Neural progenitor cell (in vitro differentiated cells): ENCODE results near the gene LBX2. TPM values are rescaled to one million over a fixed set of nuclear protein-coding genes. Genes with fewer than 3 reads are reported as not detected.
A peak's percentile ranks its signal among the peaks of the same experiment; 100 is the strongest.

Source experiments
- DNase-seq: peaks from one replicate; pipeline ENCODE4 v3.0.0-alpha.2; 2016; ENCODE audit warnings: low spot score
- H2AFZ ChIP-seq: fragments of 200-600 bp; sonication (generic); replicated peaks from 2 replicates; pipeline ENCODE4 v1.6.1; 2016; ENCODE audit warnings: antibody characterized with exemption
- H3F3A ChIP-seq: fragments of 200-600 bp; sonication (generic); 2 replicates; pipeline ENCODE4 v1.6.1; 2016; ENCODE audit warnings: antibody characterized with exemption, low read depth
- H3K27ac ChIP-seq: fragments of 200-600 bp; sonication (generic); 2 replicates; pipeline ENCODE4 v1.5.1; 2016; ENCODE audit warnings: mild to moderate bottlenecking
- H3K27me3 ChIP-seq: fragments of 200-600 bp; sonication (generic); 2 replicates; pipeline ENCODE4 v1.6.1; 2016; ENCODE audit warnings: mild to moderate bottlenecking, moderate library complexity
- H3K36me3 ChIP-seq: fragments of 200-600 bp; sonication (generic); 2 replicates; pipeline ENCODE4 v1.5.1; 2016
- H3K4me1 ChIP-seq: fragments of 200-600 bp; sonication (generic); 2 replicates; pipeline ENCODE4 v1.6.1; 2016; ENCODE audit warnings: mixed run types
- H3K4me2 ChIP-seq: fragments of 200-600 bp; sonication (generic); 2 replicates; pipeline ENCODE4 v1.6.1; 2016
- H3K4me3 ChIP-seq: fragments of 200-600 bp; sonication (generic); 2 replicates; pipeline ENCODE4 v1.5.1; 2016
- H3K79me2 ChIP-seq: fragments of 200-600 bp; sonication (generic); 2 replicates; pipeline ENCODE4 v1.6.1; 2016; ENCODE audit warnings: low read depth
- H3K9ac ChIP-seq: fragments of 200-600 bp; sonication (generic); 2 replicates; pipeline ENCODE4 v1.6.1; 2016
- H3K9me3 ChIP-seq: fragments of 200-600 bp; sonication (generic); 2 replicates; pipeline ENCODE4 v1.5.1; 2016; ENCODE audit warnings: low read depth
- H4K20me1 ChIP-seq: fragments of 200-600 bp; sonication (generic); 2 replicates; pipeline ENCODE4 v1.6.1; 2016; ENCODE audit warnings: low read depth
- H3K27ac Mint-ChIP-seq: 3 replicates; pipeline ENCODE4 v1.8.0; 2021; ENCODE audit warnings: mixed read lengths
- H3K27me3 Mint-ChIP-seq: 2 replicates; pipeline ENCODE4 v1.8.0; 2022; ENCODE audit warnings: low read depth, mild to moderate bottlenecking, inconsistent platforms, moderate library complexity, mixed read lengths; ENCODE audit not compliant: insufficient read depth
- H3K36me3 Mint-ChIP-seq: 3 replicates; pipeline ENCODE4 v1.8.0; 2021; ENCODE audit warnings: mixed read lengths
- H3K4me1 Mint-ChIP-seq: 3 replicates; pipeline ENCODE4 v1.8.0; 2021; ENCODE audit warnings: mixed read lengths
- H3K4me3 Mint-ChIP-seq: 3 replicates; pipeline ENCODE4 v1.8.0; 2021; ENCODE audit warnings: mild to moderate bottlenecking, moderate library complexity, mixed read lengths
- H3K9me3 Mint-ChIP-seq: 3 replicates; pipeline ENCODE4 v1.8.0; 2020; ENCODE audit warnings: mixed read lengths
- EZH2 ChIP-seq: fragments of 200-600 bp; sonication (generic); IDR thresholded peaks from 2 replicates; pipeline ENCODE4 v1.6.1; 2017; ENCODE audit warnings: antibody characterized with exemption, mild to moderate bottlenecking, moderate library complexity
- EZH2phosphoT487 ChIP-seq: fragments of 200-600 bp; sonication (generic); IDR thresholded peaks from 2 replicates; pipeline ENCODE4 v1.6.1; 2017; ENCODE audit warnings: antibody characterized with exemption
- total RNA-seq: library from RNA; depleted of rRNA; stranded (reverse); fragments of >200 nt; gene quantifications from 2 replicates; pipeline ENCODE4 v1.2.3, GENCODE V29; 2015; ENCODE audit warnings: low replicate concordance
- TF ChIP-seq, protein P1 (sequence below): fragments of 200-600 bp; sonication (generic); IDR thresholded peaks from 2 replicates; pipeline ENCODE4 v1.5.1; 2017; ENCODE audit warnings: antibody characterized with exemption, mild to moderate bottlenecking

Gene LBX2
- total RNA-seq, 1 donor from 2014 or later = not detected

DNA sequence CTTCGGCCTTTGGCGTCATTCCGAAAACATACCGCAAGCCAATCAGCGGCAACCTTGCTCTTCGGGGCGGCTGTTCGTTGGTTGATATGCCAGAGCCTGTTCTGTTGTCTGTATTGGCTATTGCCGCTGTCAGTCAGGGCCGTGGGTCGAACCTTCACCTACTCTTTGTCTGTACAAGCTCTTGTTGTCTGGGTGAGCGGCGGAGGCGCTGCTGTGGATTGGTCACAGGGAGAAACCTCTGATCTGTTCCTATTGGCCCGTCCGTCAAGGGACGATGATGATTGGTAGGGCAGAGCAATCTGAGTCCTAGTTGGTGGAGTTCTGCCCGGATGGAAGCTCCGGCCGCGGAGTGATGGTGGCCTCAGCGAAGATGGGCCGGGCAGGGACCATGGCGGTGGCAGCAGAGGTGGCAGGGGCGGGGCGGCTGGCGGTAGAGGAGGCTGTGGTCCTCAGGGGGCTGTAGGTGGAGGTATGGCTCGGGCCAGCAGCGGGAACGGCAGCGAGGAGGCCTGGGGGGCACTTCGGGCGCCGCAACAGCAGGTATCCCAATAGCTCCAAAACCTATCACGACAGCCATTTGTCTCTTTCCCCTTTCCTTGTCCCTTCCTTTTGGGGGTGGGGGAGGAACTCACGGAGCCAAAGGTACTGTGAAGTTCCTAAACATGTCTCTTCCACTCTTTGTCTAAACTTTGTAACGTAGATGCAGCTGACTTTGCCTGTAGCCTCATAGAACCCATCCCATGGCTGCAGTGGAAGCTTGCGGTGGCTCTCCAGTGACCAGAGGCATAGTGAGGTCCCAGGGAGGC, 41.1 kb downstream of the LBX2 start, which contains the start of gene WBP1:
Gene WBP1, plus strand, starts transcription at position 307 of the 806 bp plus-strand sequence. Its CDS starts 165 bp downstream, at position 472.
- Mint-ChIP-seq H3K9me3 (no peaks in the 10 kb centered on the region), H3K27me3 (peaks cover 20% of the 10 kb centered on the region)
- peak within 1 kb of the TSS; percentile 82 for H2AFZ ChIP-seq

DNA sequence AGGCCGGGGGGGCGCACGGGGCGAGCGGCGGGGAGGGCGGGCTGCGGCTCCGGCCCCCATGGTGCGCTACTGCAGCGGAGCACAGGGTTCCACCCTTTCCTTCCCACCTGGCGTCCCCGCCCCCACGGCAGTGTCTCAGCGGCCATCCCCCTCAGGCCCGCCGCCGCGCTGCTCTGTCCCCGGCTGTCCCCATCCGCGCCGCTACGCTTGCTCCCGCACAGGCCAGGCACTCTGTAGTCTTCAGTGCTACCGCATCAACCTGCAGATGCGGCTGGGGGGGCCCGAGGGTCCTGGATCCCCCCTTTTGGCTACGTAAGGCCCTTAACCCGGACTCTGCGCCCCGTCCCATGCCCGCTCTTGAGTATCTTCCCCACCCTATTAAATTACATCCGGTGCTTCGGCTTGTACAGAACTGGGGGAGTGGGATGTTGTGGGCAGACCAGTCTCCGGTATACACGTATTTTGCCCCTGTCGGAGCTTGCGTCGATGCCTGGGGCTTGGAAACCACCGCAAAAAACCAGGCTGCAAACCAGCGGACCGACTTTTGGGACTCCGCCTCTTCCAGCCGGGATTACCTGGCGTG, 41.8 kb downstream of the LBX2 start:
- Histone ChIP-seq H2AFZ (peak overlapping the region; percentile 82), H3K79me2 (peaks cover 27% of the 10 kb centered on the region), H3K4me2 (peak overlapping the region; percentile 86), H3K9me3 (no peaks in the 10 kb centered on the region), H3K36me3 (no peaks in the 10 kb centered on the region), H3K27ac (peak overlapping the region; percentile 95), H3K9ac (peak overlapping the region; percentile 59), H4K20me1 (no peaks in the 10 kb centered on the region), H3K4me1 (peaks cover 19% of the 10 kb centered on the region), H3K27me3 (no peaks in the 10 kb centered on the region), H3F3A (peaks cover 39% of the 10 kb centered on the region), H3K4me3 (peak overlapping the region; percentile 70)
- Mint-ChIP-seq H3K4me1 (peaks cover 42% of the 10 kb centered on the region), H3K27me3 (peaks cover 22% of the 10 kb centered on the region), H3K4me3 (peak overlapping the region; percentile 97), H3K36me3 (peaks cover 4% of the 10 kb centered on the region), H3K9me3 (no peaks in the 10 kb centered on the region), H3K27ac (peak overlapping the region; percentile 47)
- TF ChIP-seq EZH2phosphoT487 (no peak), EZH2 (no peak)
- TF ChIP-seq, protein P1, sequence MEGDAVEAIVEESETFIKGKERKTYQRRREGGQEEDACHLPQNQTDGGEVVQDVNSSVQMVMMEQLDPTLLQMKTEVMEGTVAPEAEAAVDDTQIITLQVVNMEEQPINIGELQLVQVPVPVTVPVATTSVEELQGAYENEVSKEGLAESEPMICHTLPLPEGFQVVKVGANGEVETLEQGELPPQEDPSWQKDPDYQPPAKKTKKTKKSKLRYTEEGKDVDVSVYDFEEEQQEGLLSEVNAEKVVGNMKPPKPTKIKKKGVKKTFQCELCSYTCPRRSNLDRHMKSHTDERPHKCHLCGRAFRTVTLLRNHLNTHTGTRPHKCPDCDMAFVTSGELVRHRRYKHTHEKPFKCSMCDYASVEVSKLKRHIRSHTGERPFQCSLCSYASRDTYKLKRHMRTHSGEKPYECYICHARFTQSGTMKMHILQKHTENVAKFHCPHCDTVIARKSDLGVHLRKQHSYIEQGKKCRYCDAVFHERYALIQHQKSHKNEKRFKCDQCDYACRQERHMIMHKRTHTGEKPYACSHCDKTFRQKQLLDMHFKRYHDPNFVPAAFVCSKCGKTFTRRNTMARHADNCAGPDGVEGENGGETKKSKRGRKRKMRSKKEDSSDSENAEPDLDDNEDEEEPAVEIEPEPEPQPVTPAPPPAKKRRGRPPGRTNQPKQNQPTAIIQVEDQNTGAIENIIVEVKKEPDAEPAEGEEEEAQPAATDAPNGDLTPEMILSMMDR = no peak
- DNase-seq = peak; percentile 86

More for the DNA sequence above, 41.1 kb downstream of the LBX2 start, which contains the start of gene WBP1:
- Histone ChIP-seq H3K9ac (peak within 1 kb of the TSS; percentile 82), H3F3A (peaks cover 43% of the 10 kb centered on the region), H3K27me3 (no peaks in the 10 kb centered on the region), H3K4me1 (peaks cover 19% of the 10 kb centered on the region), H3K4me2 (peak within 1 kb of the TSS; percentile 92), H4K20me1 (no peaks in the 10 kb centered on the region), H3K4me3 (peak within 1 kb of the TSS; percentile 96), H3K27ac (peak within 1 kb of the TSS; percentile 95), H3K79me2 (peaks cover 27% of the 10 kb centered on the region), H3K36me3 (no peaks in the 10 kb centered on the region), H3K9me3 (no peaks in the 10 kb centered on the region)
- Mint-ChIP-seq H3K36me3 (peaks cover 11% of the 10 kb centered on the region), H3K4me3 (peak within 1 kb of the TSS; percentile 97), H3K27ac (peak within 1 kb of the TSS; percentile 89), H3K4me1 (peaks cover 45% of the 10 kb centered on the region)
- peak; percentile 99 for DNase-seq
- TF ChIP-seq EZH2 (no peak), EZH2phosphoT487 (no peak)
- TF ChIP-seq, protein P1 = no peak

DNA sequence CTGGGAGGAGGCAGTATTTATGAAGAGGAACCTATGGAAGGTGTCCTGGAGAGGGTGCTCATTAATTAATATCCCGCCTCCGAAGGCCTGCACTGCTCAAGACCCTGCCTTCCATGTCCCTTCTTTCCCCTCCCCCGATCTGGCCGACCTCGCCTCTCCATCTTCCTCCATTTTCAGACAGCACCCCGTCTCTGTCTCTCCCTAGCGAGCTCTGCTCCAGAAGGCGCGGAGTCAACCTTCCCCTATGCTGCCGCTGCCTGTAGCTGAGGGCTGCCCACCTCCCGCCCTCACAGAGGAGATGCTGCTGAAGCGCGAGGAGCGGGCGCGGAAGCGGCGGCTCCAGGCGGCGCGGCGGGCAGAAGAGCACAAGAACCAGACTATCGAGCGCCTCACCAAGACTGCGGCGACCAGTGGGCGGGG, 42.3 kb downstream of the LBX2 start:
- Histone ChIP-seq H3K9ac (peak overlapping the region; percentile 10), H3K79me2 (peaks cover 27% of the 10 kb centered on the region), H3K4me2 (peak overlapping the region; percentile 86), H3K36me3 (no peaks in the 10 kb centered on the region), H3K9me3 (no peaks in the 10 kb centered on the region), H3K4me1 (peaks cover 19% of the 10 kb centered on the region), H3K4me3 (peak overlapping the region; percentile 70), H3K27ac (peak overlapping the region; percentile 95), H2AFZ (peak overlapping the region; percentile 82), H3F3A (peaks cover 36% of the 10 kb centered on the region), H3K27me3 (no peaks in the 10 kb centered on the region), H4K20me1 (no peaks in the 10 kb centered on the region)
- no peaks in the 10 kb centered on the region for H3K9me3 Mint-ChIP-seq
- peak overlapping the region; percentile 97 for H3K4me3 Mint-ChIP-seq
- peaks cover 42% of the 10 kb centered on the region for H3K4me1 Mint-ChIP-seq
- TF ChIP-seq, protein P1 = no peak
- TF ChIP-seq EZH2 (no peak), EZH2phosphoT487 (no peak)
- peaks cover 22% of the 10 kb centered on the region for H3K27me3 Mint-ChIP-seq
- DNase-seq = no peak
- no peak overlapping the region for H3K27ac Mint-ChIP-seq
- peaks cover 3% of the 10 kb centered on the region for H3K36me3 Mint-ChIP-seq
